Vagina (tissue), 2 donors: Measurements from ENCODE around the gene TEAD1.

Experiments used
- CTCF ChIP-seq, 3 experiments: fragments of 450-650 bp in 2 of 3; fragments of 200-600 bp in 1 of 3; sonication (generic) in 1 of 3; IDR thresholded peaks; one replicate each; pipeline ENCODE4 v1.5.1; 2017 to 2019; ENCODE audit warnings: antibody characterized with exemption in 3 of 3, mild to moderate bottlenecking in 2 of 3, moderate library complexity in 2 of 3
- POLR2A ChIP-seq, 2 donors: fragments of 450-650 bp; IDR thresholded peaks; one replicate each; pipeline ENCODE4 v1.6.1; 2017; ENCODE audit warnings: antibody characterized with exemption in 2 of 2, mild to moderate bottlenecking in 2 of 2, moderate library complexity in 2 of 2

DNA sequence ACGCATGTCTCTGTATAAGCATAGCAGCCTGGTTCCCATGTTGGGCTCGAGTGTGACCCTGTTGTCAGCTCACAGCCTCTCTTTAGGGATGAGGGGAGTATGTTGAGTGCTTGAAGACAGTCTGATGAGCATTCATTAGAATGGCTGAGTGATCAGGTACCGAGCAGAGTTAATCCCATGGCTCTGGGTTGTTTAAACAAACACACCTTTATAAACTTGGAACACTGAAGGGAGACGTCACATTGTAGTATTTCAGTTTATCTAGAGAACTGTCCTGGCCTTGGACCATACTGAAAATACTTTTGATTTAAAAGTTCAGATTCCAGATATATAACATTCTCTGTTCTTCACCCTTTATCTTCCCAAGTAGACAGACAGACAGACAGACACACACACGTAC, 76.0 kb downstream of the TEAD1 start:
- TF ChIP-seq POLR2A (IDR thresholded peaks at IDR 0.05), result no peak
- no peak for TF ChIP-seq CTCF (IDR thresholded peaks at IDR 0.05)
